GM19240 (cell line): ENCODE measurements around the gene PRR19.
"Not testable (repeated sequence)": the region's sequence is repeated elsewhere in the genome, so short reads cannot be mapped to it uniquely, and the experiment has no call there.

Experiments
- DNase-seq: peaks from one replicate; pipeline ENCODE4 v3.0.0; 2011; ENCODE audit warnings: low spot score; ENCODE audit not compliant: insufficient read length

The PRR19 gene, protein sequence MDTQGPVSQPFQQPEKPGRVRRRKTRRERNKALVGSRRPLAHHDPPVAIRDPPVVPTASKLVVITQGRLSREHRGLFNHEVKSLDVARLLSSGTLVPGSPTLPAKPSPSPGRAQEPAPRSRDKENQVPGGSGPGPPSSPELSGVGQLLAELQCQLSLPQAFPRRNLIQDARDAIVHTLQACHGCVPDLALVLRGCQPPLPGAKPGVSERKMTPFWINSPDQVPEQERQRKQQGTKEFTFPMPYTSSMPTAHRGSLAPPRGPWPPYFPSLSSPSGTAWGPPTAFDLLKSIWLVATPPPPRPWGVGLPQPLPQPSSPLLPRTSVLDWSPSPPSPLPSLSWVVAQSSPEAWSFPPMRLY

DNA sequence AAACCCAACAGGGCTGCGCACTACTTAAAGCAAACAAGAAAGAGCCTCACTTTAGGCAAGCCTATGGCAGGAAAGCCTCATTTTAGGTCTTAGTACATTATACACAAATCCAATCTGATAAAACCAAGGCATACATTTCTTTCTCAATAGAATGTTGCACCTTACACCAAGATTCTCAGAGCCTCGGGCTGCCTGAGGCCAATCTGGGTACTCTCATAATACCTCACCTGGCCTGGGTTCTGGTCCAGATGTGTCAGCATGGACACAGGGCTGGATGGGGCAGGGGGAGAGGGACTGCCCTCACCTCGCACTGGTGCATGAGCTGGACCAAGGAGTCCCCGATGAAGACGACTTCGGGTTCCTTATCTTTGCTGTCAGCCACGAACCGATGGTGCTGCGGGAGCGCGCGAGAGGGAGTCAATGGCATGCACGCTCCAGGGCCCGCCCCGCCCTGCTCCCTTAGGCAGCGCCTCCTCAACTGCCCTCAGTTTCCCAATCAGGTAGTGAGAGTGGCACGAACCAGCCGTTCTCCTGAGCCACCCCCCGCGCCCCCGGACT lies at the start of gene PRR19:
Gene PRR19, plus strand, starts transcription at position 487 of the 558 bp plus-strand sequence. CDS start 7,453 bp downstream, outside the sequence.
- DNase-seq: no peak

DNA sequence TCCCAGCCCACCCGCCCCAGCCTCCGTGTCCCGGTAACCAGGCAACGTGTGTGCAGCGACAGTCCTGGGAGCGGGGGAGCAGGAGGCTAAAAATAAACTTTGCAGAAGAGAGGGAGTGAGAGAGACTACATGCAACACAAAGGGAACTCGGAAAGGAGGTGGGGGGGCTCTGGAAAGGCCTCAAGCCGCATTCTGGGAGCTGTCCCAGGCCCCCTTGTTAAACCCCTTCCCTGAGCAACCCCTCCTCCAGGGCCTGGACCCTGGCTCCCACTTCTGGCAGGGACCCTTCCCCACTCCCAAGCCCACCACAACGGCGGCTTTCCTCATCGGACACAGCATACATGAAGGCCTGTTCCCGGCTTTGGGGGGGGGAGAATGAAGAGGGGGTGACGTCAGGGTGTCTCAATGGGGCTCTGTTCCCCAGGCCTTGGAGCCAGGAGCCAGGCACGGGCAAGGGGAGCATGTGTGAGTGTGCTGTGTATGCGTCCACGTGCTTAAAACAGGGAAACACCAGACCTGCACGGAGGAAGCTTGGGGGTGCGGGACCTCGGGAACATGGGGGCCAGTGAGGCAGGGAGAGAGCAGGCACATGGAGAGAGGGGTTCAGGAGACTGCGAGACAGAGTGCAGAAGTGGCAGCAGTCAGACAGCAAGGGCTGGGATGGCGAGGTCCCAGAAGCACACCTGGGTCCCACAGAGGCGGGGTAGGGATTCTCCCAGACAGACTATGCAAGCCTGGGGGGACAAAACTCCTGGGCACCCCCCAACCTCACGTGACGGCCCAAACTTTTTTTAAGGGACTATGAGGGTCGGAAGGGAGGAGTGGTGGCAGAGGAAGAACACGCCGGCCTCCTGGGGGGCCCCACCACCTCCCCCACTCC lies 49.3 kb upstream of the PRR19 start:
- DNase-seq: no peak

DNA sequence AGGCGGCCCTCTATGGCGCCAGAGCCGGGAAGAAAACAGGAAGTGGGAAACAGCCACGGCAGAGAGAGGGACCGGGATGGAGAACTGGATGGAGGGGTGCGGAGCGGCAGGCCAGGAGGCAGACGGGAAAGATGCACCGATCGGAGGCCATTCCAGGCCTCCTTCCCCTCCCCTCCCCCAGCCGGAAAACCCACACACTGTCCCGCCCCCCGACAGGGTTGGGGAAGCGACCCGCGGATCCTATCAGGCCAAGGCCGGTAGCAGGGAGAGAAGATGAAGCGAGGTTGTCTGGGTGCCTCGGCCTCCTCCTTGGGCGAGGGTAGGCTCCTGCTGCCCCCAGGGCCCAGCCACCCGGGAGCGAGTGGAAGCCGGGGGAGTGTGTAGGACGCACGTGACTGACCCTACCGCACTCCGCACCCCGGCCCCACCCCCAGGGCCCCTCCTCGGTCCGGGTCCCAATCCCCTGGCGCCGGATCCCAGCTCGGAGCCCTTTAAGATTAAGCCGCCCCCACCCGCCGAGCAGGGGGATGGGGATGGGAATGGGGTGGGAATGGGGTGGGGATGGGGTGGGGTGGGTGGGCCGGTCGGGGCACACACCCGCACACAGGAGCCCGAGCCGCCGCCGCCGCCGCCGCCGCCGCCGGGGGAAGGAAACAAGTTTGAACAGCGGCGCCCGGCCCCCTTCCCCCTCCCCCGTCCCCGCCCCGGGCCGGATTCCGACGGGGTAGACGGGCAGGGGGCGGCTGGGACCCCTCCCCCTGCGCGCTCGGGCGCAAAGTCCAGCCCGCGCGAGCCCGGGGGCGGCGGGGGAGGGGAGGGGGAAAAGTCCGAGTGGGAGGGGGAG lies 48.5 kb upstream of the PRR19 start:
- peak; percentile 69 for DNase-seq

- no peak for DNase-seq
These were observed 47.7 kb upstream of the PRR19 start for GRCh38 chr19:42254089-42254849.

DNA sequence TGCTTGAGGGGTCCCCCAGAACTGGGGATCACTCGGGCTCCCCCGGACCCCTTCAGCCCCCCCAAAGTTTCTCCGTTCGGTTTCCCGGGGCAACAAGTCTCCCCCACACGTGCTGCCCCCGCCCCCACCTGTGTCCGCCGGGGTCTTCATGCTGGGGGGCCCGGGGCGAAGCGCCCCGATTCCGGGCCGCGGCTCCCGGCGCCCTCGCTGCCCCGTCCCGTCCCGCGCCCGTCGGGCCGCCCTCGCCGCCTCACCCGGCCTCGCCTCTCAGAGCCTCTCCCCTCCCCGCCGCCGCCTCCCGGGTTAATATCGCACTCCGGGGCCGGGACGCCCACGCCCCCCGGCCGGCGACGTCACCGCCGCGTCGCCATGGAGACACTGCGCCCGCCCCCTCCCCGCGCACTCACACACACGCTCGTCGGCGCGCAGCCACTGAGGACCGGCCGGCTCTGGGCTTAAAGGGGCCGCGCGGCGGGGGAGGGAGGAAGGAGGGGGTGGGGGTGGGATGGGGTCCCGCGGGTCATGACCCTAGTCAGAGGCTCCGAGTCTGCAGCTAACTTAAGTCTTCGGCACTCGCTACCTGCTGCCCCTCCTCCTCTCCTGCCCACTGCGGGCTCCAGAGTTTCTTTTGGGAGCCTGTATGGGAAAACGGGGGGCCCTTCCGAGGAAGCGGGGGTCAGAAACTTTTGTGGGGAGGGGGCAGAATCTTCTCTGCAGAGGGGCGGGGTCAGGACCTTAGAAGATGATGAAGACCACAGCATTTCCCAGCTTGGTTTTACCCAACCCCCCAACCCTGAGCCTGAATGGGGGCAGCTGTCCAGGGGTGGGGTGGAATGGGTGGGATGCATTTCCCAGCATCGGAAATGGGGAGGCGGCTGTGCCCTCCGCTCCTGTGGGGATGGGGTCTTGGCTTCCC lies 46.8 kb upstream of the PRR19 start, which contains the start of gene ERF:
Gene ERF, minus strand, starts transcription at position 279 of the 916 bp plus-strand sequence. Its CDS starts 129 bp downstream, at position 150.
- peak; percentile 87 for DNase-seq

DNA sequence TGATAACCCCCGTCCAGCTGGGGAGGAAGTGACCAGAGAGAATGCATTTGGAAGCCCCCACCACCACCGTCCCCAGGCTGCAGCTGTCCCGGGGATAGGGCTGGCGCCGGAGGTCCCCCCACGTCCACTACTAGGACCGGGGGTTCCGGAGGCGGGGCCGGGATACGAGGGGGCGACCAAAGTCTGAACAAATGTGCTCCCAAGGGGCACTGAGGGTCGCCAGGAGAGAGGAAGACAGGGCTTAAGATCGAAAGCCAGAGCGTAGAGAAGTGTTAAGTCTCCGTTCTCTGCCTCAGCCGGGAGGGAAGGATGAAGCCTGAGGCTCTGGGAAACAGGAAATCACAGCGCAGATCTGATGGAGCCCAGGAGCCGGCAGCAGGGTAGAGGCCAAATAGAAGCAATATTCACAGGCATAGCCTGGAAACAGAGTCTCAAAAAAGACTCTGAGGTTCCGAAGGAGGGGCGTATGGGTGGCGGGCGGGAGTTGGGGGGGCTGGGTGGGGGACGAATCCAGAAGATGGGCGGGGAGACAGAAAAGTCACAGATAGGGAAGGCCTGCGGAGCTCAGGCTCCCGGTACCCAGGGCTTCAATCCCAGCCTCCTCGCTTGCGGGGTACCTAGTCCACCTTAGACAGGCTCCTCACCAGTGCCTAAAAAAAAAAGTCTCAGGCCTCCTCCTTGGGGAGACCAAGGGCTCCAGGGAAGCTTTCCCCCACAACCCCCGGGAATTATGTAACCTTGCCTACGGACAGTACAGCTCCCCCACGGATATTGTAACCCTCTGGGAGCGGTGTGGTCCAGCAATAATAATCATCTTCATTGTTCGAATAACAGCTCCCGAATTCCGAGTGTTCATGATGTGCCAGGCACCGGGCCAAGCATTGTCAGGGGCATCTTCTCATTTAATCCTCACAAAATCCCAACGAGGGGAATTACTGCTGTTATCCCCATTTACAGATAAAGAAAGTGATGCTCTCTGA lies 45.9 kb upstream of the PRR19 start:
- no peak for DNase-seq

GRCh38 chr19:42257842-42258241 lies 44.1 kb upstream of the PRR19 start:
- DNase-seq: not testable (repeated sequence)

GRCh38 chr19:42261763-42262162 lies 40.2 kb upstream of the PRR19 start:
- DNase-seq: no peak

GRCh38 chr19:42266105-42266504 lies 35.8 kb upstream of the PRR19 start:
- not testable (repeated sequence) for DNase-seq

DNA sequence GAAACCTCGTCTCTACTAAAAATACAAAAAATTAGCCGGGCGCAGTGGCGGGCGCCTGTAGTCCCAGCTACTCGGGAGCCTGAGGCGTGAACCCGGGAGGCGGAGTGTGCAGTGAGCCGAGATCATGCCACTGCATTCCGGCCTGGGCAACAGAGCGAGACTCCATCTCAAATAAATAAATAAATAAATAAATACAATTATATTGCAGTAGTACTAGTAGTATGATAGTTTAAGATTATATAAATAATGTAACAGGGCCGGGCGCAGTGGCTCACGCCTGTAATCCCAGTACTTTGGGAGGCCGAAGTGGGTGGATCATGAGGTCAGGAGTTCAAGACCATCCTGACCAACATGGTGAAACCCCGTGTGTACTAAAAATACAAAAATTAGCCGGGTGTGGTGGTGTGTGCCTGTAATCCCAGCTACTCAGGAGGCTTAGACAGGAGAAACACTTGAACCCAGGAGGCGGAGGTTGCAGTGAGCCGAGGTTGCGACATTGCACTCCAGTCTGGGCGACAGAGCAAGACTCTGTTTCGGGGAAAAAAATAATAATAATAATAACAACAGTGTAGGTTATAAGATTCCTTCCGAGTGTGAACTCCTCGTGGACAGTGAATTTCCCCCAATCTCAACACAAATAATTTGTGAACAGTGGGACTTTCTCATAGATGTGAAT lies 34.9 kb upstream of the PRR19 start:
- not testable (repeated sequence) for DNase-seq

DNA sequence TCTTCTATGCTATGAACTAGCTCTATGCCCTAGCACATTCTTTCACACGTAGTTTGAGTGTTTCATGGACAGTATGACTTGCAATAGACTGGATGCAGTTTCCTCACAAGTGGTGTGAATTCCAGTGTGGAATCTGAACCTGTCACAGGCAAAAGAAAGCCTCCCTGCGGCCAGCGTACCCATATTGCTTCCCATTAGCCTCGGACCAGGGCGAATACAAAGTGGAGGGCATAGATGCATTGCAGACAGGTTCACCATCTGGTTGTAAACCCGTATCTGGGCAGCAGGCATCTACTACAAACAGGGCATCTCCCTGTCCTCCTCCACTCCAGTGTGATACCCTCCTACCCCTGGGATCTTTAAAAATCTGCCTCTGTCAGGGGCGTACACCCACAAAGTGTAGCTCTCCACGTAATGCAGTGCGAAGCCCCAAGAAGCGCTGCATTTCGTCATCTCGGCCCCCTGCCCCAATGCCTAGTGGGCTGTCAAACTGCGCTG lies 34.2 kb upstream of the PRR19 start:
- DNase-seq: no peak

DNA sequence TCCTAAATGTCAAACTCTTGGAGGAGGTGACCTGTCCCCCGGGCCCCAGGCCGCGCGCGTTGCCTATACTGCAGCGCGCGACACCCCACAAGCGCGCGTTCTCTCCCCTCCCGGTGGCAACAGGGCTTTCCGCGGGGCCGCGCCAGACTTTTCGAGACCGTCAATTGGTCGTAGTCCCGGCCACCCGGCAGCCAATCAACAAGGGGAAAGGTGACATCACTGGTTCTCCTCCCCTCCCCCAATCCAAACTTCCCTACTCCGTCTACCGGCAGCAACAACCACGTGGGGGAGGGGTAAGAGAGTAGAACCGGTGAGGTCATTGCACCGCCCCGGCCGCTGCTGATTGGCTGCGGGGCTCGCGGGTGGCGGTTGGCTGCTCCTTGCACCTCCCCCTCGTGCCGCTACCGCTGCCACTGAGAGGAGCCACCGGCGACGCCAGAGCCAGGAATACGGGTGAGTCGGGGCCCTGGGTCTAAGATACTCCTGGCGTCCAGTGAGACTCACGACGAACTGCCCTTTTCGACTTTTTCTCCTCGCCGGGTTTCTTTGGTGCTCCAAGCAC lies 33.7 kb upstream of the PRR19 start:
- peak; percentile 83 for DNase-seq

GRCh38 chr19:42268704-42269477 lies 33.0 kb upstream of the PRR19 start, which contains the start of gene CIC:
CIC (plus strand) TSS chr19:42269252; CDS start chr19:42271784, 2,532 bp downstream.
- DNase-seq: peak; percentile 99

- no peak for DNase-seq
These were observed 32.2 kb upstream of the PRR19 start for GRCh38 chr19:42269478-42270345.
